ENCODE data around the gene COBLL1.

COBLL1 gene

DNA sequence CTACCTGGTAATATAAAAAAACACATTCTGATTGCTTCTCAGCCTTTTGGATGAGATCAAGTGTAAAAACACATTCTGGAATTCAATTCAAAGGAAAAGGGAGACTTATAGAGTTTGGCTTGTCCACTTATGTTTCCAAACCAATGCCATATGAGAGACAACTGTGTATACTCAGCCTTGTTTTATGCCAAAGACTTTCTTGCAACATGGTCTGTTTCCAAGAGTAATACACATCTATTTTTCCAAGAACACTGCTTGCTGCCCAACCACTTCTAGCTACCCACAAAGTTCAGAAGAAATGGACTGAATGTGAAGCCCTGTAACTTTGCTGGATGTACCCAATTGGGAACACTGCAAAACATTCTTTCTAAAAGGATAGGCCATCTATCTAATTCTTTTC lies 172.3 kb downstream of the COBLL1 start:
- no peak for DNase-seq

DNA sequence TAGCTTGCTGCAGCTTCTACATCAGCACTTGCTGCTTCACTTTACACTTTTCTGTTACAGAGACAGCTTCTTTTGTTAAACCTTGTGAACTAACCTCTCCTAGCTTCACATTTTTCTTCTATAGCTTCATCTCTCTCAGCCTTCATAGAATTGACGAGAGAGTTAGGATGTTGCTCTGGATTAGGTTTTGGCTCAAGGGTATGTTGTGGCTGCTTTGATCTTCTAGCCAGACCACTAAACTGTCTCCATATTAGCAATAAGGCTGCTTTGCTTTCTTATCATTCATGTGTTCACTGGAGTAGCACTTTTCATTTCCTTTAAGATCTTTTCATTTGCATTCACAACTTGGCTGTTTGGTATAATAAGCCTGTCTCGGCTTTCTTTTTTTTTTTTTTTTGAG lies 174.1 kb downstream of the COBLL1 start:
- DNase-seq = no peak

DNA sequence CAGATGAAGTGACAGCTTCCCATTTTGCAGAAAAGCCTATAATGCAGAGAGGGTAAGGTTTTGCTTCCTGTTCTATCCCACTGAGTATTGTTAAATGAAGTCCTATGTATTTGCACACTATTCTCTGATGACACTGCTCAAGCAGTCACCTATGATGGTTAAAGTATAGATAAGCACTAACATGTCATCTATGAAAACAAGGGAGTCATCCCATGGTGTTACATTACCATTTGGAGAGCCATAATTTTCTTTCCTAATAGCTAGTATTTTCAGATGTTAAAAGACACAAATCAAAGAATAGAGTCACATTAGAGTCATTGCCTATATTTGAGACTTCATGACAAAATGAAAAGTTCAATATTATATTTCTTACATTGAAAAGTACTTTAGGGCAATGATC lies 177.6 kb downstream of the COBLL1 start:
- no peak for DNase-seq

DNA sequence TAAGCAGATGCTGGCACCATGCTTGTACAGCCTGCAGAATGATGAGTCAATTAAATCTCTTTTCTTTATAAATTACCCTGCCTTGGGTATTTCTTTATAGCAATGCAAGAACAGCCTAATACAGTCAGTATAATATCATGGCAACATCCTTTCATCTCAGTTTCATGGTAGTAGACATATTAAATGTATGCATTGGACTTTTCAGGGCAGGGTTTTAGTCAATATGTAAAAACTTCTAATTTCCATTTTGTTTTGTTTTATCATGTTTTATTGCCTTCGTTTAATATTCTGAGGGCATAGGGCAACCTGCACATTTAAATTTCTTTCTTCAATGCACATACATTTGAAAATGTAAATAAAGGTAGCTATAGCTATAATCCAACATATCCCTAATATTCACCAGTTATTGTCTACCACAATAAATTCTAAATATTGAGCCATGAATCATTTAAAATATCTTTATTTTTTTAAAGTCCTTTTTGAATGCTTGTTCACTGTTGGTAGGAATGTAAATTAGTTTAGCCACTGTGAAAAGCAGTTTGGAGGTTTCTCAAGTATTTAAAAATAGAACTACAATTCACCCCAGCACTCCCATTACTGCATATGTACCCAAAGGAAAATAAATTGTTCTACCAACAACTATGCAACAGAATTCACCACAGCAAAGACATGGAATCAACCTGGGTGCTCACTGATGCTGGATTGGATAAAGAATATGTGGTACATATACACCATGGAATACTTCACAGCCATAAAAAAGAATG lies 178.6 kb downstream of the COBLL1 start:
- DNase-seq = no peak

DNA sequence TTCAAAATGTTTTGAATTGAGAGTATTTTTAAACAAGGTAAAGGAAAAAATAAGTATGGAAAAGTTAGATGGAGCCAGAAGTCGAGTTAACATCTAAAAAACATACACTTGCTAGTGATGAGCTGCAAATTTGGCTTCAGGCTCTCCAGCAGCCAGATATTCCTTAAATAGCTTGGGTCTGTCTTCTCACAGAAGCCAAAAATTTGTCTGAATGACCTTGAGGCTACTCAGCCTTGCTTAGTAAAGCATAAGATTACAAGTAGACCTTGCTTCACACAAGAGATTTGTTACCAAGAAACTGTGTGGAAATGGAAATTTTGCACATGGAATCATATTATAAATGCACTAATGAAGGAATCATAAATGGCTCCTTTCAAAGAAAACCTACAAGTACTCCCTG lies 179.6 kb downstream of the COBLL1 start:
- DNase-seq = no peak

DNA sequence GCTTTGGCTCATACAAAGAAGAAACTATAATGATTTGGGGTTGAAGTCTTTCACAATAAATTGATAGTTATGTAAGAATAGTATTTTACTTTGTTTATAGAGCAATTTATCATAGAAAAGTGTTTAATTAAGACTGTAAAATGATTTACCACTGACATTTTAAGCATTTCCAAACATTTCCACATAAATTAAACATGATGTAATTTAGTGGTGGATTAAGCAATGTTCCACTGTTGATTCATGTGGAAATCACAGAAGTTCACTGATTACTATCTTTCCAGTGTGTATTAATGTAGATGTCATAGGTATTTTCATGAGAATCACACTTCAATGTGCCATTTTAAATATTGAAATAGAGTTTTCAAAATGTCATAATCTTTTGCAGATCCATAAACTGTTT lies 180.3 kb downstream of the COBLL1 start:
- DNase-seq = no peak

DNA sequence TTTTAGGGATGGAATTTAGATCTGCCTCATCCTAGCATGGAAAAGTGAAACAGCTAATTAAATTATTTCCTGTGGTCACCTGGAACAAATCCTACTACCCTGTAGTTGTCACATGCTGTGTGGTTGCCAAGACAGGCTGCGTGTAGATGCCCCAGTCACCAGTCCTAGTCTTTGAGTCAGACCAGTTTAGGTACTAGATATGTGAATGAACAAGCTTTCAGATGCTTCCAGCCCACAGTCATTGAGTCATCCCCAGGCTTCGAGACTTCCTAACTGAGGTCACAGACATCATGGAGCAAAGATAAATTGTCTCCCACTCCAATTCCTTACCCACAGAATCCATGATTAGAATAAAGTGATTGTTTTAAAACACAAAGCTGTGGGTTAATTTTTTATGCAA lies 184.5 kb downstream of the COBLL1 start:
- DNase-seq = no peak

DNA sequence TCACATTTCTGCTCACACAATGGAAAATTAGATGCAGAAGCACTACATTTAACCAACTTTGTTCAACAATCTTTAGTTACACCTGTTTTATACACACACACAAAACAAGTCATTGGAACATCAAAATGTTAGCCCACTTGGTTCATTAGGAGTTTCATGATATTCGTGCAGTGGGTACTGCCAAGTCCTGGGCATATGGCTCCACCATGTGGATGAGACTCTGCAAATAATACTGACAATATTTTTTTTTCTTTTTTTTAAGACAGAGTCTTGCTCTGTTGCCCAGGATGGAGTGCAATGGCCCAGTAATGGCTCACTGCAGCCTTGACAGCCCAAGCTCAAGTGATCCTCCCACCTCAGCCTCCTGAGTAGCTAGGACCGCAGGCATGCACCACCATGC lies 185.9 kb downstream of the COBLL1 start:
- no peak for DNase-seq

DNA sequence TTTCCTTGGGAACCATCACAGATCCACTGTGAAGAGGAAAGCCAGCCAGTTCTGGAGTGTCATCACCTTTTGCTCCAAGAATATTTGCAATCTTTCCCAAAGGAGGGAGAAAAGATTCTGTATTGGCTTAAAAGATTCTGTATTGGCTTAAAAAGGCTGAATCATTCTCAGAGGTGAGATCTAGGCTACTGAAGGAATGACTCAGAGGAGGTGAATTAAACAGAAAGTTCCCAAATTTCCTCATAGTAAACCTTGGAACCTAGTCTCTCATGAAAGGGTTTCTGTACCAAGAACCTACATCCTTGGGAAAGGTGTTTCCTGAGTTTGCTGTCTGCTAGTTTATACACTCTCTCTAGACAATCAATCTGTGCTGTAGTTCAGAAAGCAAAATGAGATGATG lies 186.3 kb downstream of the COBLL1 start:
- no peak for DNase-seq

DNA sequence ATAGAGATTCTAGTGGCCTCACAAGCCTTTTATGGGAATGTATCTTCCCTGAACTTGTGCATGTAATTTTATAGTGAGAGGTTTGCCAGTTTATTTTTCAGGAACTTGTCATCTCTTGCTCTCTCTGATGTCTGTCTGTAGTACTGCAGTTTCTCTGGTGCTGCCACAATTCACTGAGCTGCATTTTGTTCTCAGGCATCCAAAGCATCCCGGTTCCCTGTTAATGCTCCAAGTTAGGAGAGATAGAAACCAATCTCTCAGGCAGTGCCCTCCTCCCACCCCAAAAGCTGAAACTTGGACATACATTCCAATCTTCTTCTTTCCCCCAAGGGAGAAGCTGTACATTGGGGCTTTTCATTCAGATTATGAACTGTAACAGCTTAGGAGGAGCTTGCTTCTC lies 190.3 kb downstream of the COBLL1 start:
- no peak for DNase-seq

DNA sequence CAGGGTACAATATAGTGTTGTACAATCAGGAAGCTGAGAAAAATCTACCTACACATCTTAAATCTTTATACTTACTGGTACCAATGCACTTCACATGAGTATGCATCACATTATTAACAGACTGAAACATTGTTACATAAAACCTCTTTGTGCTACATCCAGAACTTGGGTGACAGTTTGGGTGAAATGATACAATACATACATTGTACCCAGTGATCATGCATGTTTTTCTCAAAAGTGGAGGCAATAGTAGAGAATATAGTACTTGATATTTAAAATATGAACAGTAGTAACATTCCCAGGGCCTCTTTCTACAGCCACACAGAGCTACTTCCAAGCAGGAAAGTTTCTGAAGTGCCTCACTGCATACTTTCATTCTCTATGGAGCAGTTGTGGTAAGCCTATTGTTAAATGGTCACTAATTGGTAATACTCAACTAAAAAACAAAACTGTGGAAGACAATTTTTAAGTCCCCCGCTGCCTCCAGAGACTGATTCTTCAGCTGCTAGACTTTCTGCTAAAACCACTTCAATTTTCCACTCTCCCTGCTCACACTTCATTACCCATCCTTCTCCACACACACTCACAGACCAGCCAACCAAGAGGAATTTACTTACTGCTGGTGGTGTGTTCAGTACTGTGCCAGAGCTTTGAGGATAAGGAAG lies 197.5 kb downstream of the COBLL1 start:
- no peak for DNase-seq

DNA sequence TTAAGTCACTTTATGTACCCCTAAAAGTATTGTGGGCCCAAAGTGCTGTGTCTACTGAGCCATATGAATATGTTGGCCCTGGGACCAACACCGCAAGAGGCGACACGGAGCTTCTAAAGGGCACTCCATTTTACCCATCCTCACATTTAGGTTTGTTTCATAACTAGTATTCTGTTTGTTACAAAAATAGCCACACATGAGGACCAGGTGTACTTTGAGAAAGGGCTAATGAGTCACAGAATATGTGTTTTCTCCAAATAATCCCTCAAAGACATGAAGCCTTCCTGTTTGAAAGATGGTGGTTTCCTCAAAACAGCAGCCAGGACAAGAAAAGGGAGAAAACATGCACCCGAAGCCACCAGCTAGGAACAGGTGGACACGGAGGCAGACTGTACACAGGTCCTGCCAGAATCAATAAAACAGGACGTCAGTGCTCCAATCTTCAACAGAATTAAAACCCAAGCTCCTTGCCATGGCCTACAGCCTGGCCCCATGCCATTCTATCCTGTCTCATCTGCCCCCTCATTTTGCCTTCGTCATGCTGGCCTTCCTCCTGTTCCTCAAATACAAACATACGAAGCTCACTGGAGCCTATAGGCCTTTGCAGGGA lies 198.6 kb downstream of the COBLL1 start:
- no peak for DNase-seq

DNA sequence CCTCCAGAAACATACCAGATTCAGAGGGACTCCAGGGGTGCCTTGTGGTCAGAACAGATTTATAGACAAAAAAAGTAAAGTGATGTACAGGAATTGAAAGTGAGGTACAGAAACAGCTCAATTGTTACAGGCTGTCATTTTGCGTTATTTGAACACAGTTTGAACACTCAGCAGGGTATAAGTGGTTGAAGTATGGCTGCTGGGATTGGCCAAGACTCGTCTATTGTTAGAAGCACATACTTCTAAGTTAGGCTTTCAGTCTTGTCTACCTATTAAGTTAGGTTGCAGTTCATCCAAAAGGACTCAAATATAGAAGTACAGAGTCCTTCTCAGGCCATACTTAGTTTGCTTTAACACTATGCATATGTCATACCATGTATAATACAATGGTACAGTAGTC lies 199.4 kb downstream of the COBLL1 start:
- DNase-seq = no peak
